Measurements from ENCODE around the gene NDUFAF4.

NDUFAF4 gene

DNA sequence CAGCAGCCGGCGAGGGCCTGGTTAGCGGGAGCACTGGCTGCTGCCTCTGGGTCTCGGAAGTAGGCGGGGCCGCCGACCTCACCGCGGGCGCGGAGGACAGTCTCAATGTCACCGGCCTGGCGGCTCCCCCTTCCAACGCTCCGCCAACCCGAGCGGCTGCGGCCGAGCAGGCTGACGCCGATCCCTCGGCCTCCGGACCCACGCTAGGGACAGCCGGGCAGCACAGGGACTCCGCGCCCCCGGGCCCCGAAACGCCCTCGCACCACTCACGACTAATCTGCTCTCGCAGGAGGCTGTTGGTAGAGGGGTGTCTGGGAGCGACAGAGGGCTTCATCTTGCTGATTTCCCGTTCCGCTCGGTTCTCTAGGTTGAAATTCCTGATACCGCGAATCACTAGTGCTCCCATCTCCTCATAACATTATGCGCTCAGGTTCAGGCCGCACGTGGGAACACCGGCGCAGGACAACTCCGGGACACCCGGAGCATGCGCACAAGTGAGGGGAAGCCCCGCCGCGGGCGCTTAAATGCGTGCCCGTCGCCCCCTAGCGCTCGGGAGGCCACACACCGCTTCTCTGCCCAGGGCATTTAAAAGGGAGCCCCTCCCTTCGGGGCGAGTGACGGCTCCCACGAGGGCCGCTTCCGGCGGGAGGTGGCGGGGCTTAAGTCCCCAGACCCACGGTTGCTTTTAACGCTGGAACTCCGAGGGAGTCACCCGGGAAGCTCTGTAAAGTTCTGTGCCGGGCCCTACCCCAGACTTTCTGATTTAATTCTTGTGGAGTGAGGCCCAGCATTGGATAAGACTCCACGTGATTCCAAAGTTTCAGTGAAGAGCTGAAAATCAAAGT lies at the start of gene NDUFAF4:
NDUFAF4 (minus strand) TSS at position 496 of the 845 bp plus-strand sequence; CDS start at position 406, 90 bp downstream.
- DNase-seq (ENCODE audit: low spot score), result peak; percentile 96

DNA sequence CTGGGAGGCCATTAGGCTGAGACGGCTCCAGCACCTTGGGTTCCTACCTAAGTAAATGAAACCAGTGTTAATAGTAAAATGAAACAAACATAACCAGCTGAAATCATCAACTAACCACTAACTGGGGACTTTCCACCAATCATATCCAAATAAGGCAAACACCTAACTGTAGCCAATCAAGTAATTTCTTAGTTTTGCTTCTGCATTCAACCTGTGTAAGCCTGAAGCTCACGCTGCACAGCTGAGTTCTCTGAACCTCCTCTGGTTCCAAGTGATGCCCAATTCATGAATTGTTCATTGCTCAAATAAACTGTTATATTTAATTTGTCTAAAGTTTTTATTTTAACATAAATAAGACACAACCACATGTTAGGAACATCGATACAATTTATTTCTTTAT lies 49.4 kb upstream of the NDUFAF4 start:
- no peak for DNase-seq (ENCODE audit: low spot score)

DNA sequence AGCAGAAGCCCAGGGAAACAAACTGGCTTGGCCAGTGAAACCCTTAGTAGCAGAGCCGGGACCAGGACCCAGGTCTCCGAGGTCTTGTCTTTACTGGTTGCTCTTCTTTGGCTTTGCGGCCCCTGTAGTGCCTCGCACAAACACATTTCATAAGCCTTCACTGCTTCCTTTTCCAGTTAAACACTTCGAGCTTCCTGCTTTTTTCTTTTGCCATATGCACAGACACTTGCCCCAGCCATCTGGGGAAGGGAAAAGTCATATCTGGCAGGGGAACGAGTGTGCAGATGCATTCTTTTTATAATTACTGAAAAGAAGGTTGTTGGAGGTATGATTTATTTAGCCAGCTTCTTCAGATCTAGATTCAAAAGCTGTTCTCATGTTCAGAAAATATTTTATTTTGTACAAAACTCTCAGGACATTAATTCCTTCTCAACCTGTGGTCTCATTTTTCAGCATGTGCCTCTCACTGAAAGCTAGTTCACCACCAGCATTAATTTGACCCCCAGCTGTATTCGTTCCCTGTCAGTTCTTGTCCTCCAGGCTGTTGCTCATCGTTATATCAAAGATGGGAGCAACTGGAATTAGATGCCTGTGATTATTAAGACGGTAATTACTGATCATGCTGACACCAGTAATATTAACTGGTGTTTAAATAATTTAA lies 46.0 kb upstream of the NDUFAF4 start:
- no peak for DNase-seq (ENCODE audit: low spot score)

DNA sequence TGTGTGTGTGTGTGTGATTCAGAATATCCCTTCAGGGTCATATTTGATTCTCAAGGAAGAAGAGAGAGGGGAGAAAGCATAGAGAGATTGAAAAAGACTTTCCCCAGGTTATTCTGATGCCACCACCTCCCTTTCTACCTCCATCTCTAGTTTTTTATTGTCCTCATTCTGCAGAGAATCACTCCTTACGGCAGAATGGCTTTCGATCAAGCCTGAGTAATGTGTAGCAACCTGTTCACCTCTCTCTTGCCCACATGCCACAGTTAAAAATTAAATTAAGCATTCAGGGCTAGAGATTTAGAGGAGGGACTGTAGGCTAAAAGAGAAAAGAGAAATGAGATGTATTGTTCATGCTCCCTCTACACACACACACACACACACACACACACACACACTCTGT lies 45.0 kb upstream of the NDUFAF4 start:
- no peak for DNase-seq (ENCODE audit: low spot score)

DNA sequence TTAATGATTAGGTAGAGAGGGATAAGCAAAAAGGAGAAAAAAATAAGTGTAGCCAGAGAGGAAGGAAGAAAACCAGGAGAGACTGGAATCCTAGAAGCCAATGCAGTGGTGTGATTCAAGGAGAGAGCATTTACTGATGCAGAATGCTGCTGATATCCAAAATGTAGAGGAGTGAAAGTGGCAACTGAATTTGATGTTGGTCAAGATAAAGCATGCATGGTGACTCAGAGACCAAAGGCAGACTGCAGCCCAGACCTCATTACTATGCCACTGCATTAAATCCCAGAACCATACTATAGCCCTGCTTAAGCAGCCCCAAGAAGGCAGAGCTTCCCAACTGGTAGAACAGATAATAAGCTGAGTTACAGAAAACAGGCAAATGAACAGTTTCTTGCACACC lies 42.6 kb upstream of the NDUFAF4 start:
- no peak for DNase-seq (ENCODE audit: low spot score)

DNA sequence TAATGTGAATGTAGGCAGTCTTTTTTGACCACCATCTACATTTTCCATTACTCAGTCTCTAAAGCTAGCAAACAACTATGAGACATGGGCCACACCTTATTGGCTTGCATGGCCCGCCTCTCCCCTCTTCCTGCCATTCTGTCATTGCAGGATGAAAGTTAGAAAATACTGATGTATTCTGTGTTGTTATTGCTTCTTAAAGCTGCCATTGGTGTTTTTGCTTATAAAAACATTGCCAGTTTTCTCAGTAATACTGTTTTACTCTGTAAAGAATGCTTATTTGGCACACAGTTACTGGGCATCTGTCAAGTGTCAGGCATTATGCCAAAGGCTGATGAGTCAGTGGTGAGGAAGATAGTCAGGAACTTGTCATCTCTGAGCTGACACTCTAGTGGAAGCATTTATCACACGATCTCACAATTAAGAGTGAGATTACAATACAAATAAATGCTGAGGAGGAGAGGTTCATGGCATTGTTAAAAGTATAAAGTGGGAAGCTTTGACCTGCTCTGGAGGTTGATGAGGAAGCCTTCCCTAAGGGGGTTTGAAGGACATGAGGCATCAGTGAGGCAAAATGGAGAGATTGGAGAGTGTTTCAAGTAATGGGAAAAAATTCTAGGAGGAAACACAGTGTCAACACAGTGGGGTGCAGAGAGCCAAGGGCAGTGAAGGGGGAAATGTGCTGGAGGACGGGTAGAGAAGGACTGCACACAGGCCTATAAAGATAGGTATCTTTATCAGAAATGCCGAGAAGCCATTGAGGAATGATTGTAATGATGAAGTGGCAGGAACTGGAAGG lies 41.5 kb upstream of the NDUFAF4 start:
- DNase-seq (ENCODE audit: low spot score), result no peak

DNA sequence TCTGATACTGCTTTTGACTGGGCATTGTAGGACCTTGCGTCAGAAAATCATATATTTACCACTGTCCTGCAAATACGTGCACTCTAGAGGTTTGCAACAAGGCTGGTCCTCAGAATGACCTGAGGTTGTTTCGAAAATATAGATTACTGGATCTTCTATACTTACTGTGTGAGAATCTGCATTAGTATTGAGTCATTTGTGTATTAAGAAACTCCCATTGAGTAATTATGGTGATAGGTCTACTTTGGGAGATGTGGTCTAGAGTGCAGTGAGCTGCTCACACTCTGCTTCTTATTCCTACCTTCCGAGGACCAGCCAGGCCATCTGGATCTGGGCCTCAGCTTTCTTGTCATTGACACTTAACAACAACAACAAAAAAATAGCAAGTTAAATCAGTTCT lies 36.4 kb upstream of the NDUFAF4 start:
- DNase-seq (ENCODE audit: low spot score), result no peak

DNA sequence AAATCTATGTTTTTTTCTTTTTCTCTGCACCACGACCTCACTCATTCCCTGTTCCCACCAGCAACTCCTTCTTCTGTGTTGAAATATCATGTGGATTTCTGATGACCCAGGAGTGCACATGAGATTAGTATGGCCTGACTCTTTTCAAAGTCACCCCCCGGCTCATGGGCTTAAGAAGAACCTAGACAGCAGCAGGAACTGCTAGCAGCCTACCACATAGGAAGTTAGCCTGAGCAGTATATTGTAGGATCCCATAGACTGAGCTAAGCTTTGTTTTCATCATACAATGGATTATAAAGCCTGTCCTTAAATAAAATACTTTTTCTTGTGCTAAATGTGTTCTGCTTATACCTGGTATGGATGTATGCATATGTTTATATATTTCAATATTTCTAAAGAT lies 33.5 kb upstream of the NDUFAF4 start:
- no peak for DNase-seq (ENCODE audit: low spot score)

DNA sequence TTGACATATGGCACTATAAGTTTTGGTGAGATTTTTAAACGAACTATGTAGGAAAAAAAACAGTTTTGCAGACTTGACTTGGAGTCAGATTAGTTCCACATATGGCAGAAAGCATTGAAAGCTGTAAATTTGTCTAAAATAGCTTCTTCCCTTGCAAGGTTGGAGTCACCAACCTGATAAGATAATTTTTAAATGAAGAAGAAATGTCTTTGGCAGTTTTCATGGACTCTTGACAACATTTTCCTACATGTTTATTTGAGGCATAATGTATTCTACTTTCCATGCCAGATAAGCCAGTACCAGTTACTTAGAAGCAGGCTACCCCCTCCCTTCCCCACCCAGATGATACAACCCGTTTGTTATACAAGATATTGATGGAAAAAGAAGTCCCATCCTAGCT lies 32.0 kb upstream of the NDUFAF4 start:
- no peak for DNase-seq (ENCODE audit: low spot score)

DNA sequence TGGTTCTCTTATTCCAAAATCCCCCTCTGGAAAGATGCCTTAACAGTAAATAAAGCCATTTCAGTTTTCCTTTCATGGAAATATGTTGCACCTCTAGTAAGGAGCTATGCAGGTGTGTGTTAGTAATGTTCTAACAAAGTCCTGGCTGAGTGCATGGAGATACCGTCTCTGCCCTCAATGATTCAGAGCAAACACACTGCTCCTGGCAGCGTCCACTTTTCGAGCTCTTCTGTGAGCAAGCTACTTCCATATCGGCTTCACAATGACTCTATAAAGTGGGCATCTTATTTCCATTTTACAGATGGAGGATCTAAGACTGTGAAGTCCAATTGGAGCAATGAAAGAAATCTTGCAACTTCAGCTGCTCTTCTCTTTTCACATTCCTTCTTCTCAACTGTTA lies 30.0 kb upstream of the NDUFAF4 start:
- no peak for DNase-seq (ENCODE audit: low spot score)

DNA sequence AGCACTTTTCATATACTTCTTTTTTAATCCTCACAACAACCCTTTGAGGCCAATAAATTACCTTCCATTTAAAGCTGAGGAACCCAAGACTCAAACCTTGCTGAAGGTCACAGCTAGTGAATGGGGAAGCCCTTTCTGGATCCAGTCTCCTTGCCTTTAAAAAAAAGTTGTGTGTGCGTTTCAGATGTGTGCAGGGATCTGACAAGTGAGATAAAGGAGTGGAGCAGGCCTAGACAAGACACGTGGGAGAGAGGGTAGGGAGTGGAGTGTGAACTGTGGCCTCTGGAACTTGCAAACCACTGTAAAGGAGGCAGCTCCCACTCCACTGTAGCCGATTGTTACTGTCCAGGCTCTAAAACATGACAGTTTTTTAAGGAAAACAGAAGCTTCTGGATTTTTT lies 28.7 kb upstream of the NDUFAF4 start:
- no peak for DNase-seq (ENCODE audit: low spot score)

DNA sequence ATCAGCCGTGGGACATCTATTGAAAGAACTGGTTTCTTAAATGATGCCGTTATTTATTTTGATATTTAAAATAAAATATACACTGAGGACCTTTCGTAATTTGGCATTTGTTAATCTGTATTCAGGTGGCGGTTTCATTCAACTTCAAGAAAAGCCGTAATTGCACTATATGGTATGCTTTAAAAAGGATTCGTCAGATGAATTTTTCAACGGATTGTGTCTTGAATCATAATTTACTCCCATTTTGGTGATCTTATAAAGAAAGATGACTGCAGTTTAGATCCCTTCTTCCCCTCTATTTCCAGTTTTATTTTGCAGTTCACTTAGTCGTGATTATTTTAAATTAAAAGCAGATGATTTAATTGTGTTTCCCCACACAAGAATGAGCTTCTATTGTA lies 27.6 kb upstream of the NDUFAF4 start:
- DNase-seq (ENCODE audit: low spot score), result no peak

DNA sequence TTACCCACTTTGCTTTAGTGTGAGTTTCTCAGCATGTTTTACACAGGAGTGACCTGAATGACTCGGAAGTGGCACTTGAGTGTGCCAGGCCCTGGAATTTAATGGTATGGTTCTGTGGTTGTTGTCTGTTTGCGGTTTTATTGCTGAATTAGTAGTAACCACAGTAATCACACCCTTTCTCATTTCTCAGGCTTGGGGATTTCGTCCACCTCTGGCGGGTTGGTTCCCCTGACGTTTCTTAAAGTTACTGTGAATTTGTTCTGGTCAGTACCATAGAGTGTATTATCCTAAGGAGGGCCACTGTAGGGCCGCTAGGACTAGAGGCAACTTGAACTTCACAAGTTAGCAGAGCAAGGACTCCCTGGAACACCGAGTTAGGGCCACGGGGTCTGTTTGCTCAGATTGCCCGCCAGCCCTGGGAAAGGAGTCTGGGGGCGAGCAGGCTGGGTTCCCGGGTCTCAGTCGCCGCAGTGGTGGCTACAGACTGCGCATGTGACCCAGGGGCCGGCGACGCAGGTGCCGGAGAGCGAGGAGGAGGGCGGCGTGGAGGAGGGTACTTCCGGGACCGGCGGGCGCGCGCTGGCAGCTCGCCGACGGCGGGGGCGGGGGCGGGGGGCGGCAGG lies 26.3 kb upstream of the NDUFAF4 start:
- DNase-seq (ENCODE audit: low spot score), result no peak

DNA sequence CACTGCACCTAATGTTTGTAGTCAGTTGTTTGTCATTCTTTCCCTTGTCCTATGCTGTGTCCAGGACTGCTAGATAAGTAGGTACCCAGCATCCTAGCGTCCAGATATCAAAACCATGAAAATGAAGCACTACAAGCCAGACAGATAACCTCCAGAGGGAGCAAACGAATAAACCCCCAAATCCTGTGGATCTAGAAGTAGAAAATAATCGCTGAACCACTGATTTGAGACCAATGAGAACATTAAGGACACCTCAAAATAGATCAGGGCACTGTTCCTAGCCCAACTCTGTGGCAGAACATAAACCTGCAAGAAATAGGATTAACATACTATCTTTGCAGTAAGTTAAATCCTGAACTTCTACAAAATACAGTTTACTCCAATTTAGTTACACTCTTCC lies 25.7 kb upstream of the NDUFAF4 start:
- DNase-seq (ENCODE audit: low spot score), result no peak

DNA sequence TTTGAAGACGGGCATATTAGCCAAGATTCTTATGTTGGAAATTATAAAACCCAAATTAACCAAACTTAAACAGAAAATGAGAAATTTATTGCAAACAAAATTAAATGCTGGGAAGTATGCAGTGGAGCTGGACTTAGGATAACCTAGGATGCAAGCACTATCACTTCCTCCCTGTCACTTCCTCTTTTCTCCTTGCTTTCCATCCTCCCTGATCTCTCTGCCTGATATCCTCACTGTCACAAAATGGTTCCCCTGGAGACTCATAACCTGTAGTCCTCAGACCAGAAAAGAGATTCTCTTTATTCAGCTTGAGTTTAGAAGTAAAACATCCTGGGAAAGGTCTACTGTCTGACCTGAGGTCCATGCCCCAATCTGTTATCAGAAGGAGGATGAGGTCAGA lies 19.4 kb upstream of the NDUFAF4 start:
- DNase-seq (ENCODE audit: low spot score), result no peak

DNA sequence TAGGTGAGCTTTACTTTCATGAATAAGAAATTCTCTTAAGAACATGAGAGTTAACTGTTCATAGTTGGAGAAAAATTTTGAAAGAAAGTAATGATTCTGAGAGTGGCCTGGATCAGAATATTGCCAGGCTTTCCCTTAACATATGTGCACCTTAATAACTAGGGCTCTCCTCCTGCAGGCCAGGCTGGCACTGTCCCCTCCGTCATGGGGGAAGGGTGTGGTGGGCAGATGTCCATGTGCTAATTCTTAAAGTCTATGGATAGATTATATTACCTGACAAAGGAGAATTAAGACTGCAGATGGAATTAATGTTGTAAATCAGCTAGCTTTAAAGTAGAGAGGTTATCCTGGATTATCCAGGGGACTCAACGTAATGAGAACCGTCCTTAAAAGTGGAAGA lies 15.9 kb upstream of the NDUFAF4 start:
- no peak for DNase-seq (ENCODE audit: low spot score)

DNA sequence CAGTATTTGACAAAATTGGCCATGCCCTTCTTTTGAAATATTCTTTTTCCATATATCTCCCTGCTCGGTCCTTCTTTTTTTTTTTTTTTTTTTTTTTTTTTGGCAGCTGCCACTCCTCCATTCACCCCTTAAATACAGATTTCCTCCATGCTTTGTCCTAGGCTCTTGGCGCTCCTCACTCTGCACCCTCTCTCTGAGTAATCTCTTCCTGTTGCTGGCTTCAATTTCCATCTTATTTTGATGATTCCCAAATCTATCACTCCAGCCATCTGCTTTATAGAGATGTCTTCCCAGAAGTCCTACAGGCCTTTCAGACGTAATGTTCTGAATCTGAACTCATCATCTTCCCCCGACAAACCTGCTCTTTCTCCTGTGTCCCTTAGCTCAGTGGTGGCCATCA lies 14.1 kb upstream of the NDUFAF4 start:
- no peak for DNase-seq (ENCODE audit: low spot score)

DNA sequence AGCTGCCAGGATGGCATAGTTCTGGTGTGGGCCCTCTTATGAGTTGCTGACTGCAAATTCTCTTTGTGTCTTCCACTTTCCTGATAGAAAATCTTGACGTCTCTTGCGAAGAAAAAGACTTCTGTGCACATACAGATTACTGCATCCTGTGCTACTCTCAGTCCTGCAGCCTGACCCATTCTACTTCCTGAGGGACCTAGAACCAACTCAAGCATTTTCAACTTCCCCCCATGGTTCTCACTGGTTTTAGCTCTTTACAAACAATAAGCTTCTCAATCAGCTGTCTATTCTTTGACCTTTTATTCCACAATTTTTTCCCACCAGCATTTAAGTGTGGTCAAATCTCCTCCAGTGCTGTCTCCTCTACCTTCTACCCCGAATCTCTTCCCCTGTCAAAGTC lies 13.5 kb upstream of the NDUFAF4 start:
- DNase-seq (ENCODE audit: low spot score), result no peak

DNA sequence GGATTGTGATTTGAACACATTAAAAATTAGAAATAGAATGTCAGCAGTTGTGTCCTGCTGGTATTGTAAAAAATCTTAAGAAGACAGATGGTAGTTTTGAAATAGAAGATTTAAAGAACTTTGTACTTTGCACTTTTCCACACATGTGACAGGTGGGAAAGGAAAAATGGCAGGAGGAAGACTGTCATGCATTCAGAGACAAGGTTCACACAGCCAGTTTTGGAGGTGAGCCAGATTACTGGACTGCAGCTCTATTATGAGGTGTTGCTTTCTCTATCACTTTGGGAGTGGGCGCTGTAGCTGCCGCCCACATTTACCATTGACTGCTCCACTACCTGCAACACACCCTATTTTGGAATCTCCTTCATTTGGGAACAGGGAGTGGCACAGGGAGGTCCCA lies 12.1 kb upstream of the NDUFAF4 start:
- DNase-seq (ENCODE audit: low spot score), result no peak

DNA sequence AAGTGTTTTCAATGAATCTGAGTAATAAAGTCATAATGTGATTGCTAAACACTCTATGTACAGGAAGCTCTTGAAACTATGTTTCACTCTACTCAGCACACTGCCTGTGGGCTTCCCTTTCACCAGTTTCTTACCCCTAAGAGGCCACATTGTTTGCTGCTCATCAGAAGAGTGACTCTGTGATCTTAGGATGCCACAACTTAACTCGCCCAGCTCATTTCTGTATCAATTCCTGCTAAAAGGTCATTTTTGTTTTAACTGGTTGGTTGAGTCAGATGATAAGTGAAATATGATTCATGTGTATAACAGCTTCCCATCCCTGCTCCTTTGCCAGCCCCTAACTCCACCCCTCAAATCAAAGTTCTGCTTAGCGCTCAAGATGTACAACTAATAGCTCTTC lies 9.8 kb upstream of the NDUFAF4 start:
- DNase-seq (ENCODE audit: low spot score), result no peak

DNA sequence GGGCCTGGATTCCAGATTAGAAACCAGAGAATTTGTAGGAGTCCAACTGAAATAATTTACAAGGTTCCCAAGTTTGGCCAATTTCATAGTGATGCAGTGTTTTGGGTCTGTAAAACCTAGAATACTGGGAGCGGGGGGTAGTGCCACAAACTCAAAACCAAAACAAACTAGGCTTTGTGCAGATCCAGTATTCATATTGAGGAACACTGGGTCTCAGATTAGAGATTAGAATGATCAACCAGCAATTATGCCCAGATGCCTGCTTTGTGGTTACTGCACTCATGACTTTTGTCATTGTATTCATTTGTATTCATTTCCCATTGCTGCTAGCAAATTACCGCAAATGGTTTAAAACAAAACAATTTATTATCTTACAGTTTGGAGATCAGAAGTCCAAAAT lies 3.2 kb upstream of the NDUFAF4 start:
- no peak for DNase-seq (ENCODE audit: low spot score)

DNA sequence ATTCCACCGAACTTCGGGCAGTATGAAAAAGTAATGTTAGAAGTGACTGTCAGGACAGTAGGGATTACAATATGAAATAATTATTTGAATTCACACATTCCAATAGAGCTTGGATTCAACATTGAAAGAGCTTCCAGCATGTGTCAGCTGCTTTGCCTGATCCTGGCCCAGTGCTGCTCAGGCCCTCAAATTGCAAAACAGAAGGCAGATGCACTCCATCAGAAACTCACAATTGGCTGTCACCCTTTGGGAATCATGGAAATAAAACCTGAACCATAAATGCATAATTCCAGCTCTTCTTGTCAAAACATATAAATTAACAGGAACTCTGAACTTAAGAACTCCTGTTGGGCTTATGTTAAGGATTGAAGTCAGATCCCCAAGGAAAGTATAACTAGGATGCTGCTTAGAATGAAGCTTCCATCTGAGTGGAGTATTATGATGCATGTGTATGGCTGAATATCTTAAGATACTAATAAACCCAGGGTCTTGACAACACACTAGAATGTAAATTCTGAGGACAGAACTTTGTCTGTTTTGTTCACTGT lies 1.8 kb upstream of the NDUFAF4 start:
- DNase-seq (ENCODE audit: low spot score), result no peak

All from ecto neural progenitor cell (in vitro differentiated cells).